Left colon (tissue), 2 donors: ENCODE data around the gene DST. TPM values are rescaled to one million over a fixed set of nuclear protein-coding genes. Genes with fewer than 3 reads are reported as not detected.
"Not testable (repeated sequence)": the region's sequence is repeated elsewhere in the genome, so short reads cannot be mapped to it uniquely, and the experiment has no call there.

Experiments used
- ATAC-seq: fragments of 200-7000 bp; cut with Tn5 transposase; one replicate; pipeline ENCODE4 v1.9.1; 2020; ENCODE audit warnings: mild to moderate bottlenecking, moderate library complexity
- DNase-seq, 2 donors: peaks; one replicate each; pipeline ENCODE4 v3.0.0-alpha.2; 2020
- intact Hi-C, 2 donors: fragments of 100-400 bp; cut with DNase I in 1 of 2; cut with micrococcal nuclease in 1 of 2; formaldehyde crosslinking; loops; one replicate each; pipeline versions ENCODE4 v1.11.2 to v1.14.0; 2022; cut with DNase I, micrococcal nuclease
- total RNA-seq, 2 donors: library from RNA; stranded (reverse); fragmentation: NEBNext Ultra II Directional; extraction: Animal tissue kit (Norgen Biotek cat#: 25700); gene quantifications; one replicate each; pipeline ENCODE4 v1.2.1, GENCODE V29; 2021
- donor health status: DM: no; HTN: no; CAD: no.
- donor health status: DM: yes; HTN: yes; CAD: no.

Gene DST
- total RNA-seq, 2 donors from 2014 or later: 179 to 332 TPM

GRCh38 chr6:56668158-56668557 lies 25.5 kb upstream of the DST start:
- intact Hi-C loops: no loop called here
- DNase-seq (no peak), ATAC-seq (no peak)

GRCh38 chr6:56667336-56667735 lies 24.6 kb upstream of the DST start:
- DNase-seq: no peak
- no peak for ATAC-seq
- intact Hi-C loops: no loop called here

GRCh38 chr6:56664029-56664428 lies 21.3 kb upstream of the DST start:
- ATAC-seq (peak; percentile 27), DNase-seq (no peak)
- intact Hi-C loops: no loop called here

GRCh38 chr6:56663344-56663743 lies 20.7 kb upstream of the DST start:
- DNase-seq (peak; percentile 34 to 57), ATAC-seq (peak; percentile 96)
- intact Hi-C loops: no loop called here

GRCh38 chr6:56661338-56661737 lies 18.6 kb upstream of the DST start:
- intact Hi-C loops, ATAC-seq: not testable (repeated sequence)
- DNase-seq: peak in 1 of 2 donors; percentile 40

- DNase-seq: no peak
Observed at GRCh38 chr6:56660381-56660730, 17.7 kb upstream of the DST start.

GRCh38 chr6:56659721-56660380 lies 17.2 kb upstream of the DST start:
- no peak for ATAC-seq
- intact Hi-C loops: no loop called here
- no peak for DNase-seq

More at GRCh38 chr6:56660381-56660730, 17.7 kb upstream of the DST start:
- intact Hi-C loops: no loop called here
- ATAC-seq: no peak

GRCh38 chr6:56658326-56658725 lies 15.6 kb upstream of the DST start:
- ATAC-seq (no peak), DNase-seq (no peak)
- intact Hi-C loops: no loop called here

GRCh38 chr6:56657354-56657753 lies 14.7 kb upstream of the DST start:
- ATAC-seq (no peak), DNase-seq (no peak)
- intact Hi-C loops: no loop called here

GRCh38 chr6:56656466-56656865 lies 13.8 kb upstream of the DST start:
- peak; percentile 86 for ATAC-seq
- DNase-seq: no peak

GRCh38 chr6:56655996-56656395 lies 13.3 kb upstream of the DST start:
- ATAC-seq (peak; percentile 53), DNase-seq (no peak)
- intact Hi-C loops: no loop called here

More at GRCh38 chr6:56656466-56656865, 13.8 kb upstream of the DST start:
- intact Hi-C loops: no loop called here

GRCh38 chr6:56655249-56655648 lies 12.6 kb upstream of the DST start:
- intact Hi-C loops: no loop called here
- DNase-seq (no peak), ATAC-seq (no peak)

- ATAC-seq (peak; percentile 42), DNase-seq (no peak)
- intact Hi-C loops: no loop called here
Observed at GRCh38 chr6:56652994-56653393, 10.3 kb upstream of the DST start.

GRCh38 chr6:56652231-56652630 lies 9.5 kb upstream of the DST start:
- DNase-seq (no peak), ATAC-seq (no peak)
- intact Hi-C loops: no loop called here

GRCh38 chr6:56650191-56650590 lies 7.5 kb upstream of the DST start:
- intact Hi-C loops: no loop called here
- no peak for DNase-seq
- ATAC-seq: no peak

GRCh38 chr6:56649782-56650181 lies 7.1 kb upstream of the DST start:
- no peak for DNase-seq
- intact Hi-C loops: no loop called here
- ATAC-seq: peak; percentile 21

- intact Hi-C loops: no loop called here
- DNase-seq: no peak
- ATAC-seq: peak; percentile 54
Observed at GRCh38 chr6:56649053-56649769, 6.5 kb upstream of the DST start.

GRCh38 chr6:56647172-56647762 lies 4.6 kb upstream of the DST start:
- DNase-seq: no peak
- intact Hi-C loops: no loop called here
- ATAC-seq: no peak

GRCh38 chr6:56644366-56644765 lies 1.7 kb upstream of the DST start:
- ATAC-seq (no peak), DNase-seq (no peak)
- intact Hi-C loops: no loop called here

- no peak for DNase-seq
- intact Hi-C loops: no loop called here
- no peak for ATAC-seq
Observed at GRCh38 chr6:56643379-56644089, 845 bp upstream of the DST start.
